IMR-90 (cell line): ENCODE results near the gene ADAMTS16. TPM values are rescaled to one million over a fixed set of nuclear protein-coding genes. Genes with fewer than 3 reads are reported as not detected.

Experiments
- ATAC-seq: fragments of 200-7000 bp; cut with Tn5 transposase; 2 replicates; pipeline ENCODE4 v1.9.1; 2020; ENCODE audit warnings: low read depth, mild to moderate bottlenecking, moderate library complexity
- BruUV-seq: library from RNA; stranded (reverse); fragments of 400-500 nt; replicated peaks from 2 replicates; lab custom pipeline; 2021; lab: Mats Ljungman, UMichigan
- CTCF ChIA-PET: fragments of 300-600 bp; formaldehyde crosslinking; extraction: SDS; loops from one replicate; lab custom pipeline; 2021; ENCODE audit warnings: antibody characterized with exemption; lab: Yijun Ruan, JAX
- POLR2A ChIA-PET: fragments of 300-600 bp; sonication (Branson Sonifier 250); formaldehyde crosslinking; loops from one replicate; lab custom pipeline; 2022; ENCODE audit warnings: antibody characterized with exemption; ENCODE audit not compliant: unreplicated experiment; lab: Charles Lee
- DNase-seq: peaks from one replicate; pipeline ENCODE4 v3.0.0; 2013
- H2AFZ ChIP-seq: replicated peaks from 2 replicates; pipeline ENCODE3; 2013; ENCODE audit warnings: low read length, mild to moderate bottlenecking; ENCODE audit not compliant: poor library complexity
- H2AK5ac ChIP-seq: 2 replicates; pipeline ENCODE4 v1.6.1; 2013; ENCODE audit warnings: low read depth, low read length, inconsistent platforms
- H2AK9ac ChIP-seq: replicated peaks from 2 replicates; pipeline ENCODE3; 2013; ENCODE audit warnings: mild to moderate bottlenecking, low read depth, low read length, moderate library complexity; ENCODE audit not compliant: poor library complexity
- H2BK120ac ChIP-seq: 2 replicates; pipeline ENCODE4 v1.6.1; 2013; ENCODE audit warnings: low read depth, low read length, inconsistent platforms
- H2BK15ac ChIP-seq: 3 replicates; pipeline ENCODE4 v1.6.1; 2013; ENCODE audit warnings: low read depth, low read length, inconsistent platforms
- H2BK20ac ChIP-seq: 2 replicates; pipeline ENCODE4 v1.6.1; 2013; ENCODE audit warnings: low read depth, mild to moderate bottlenecking, inconsistent platforms, low read length, moderate library complexity
- H2BK5ac ChIP-seq: 2 replicates; pipeline ENCODE4 v1.6.1; 2013; ENCODE audit warnings: mild to moderate bottlenecking, low read depth, low read length, inconsistent platforms; ENCODE audit not compliant: poor library complexity, severe bottlenecking
- H3K14ac ChIP-seq: replicated peaks from 2 replicates; pipeline ENCODE4 v1.6.1; 2013; ENCODE audit warnings: low read depth, low read length, inconsistent platforms
- H3K18ac ChIP-seq: 2 replicates; pipeline ENCODE4 v1.6.1; 2013; ENCODE audit warnings: low read depth, low read length, control low read depth
- H3K23ac ChIP-seq: 2 replicates; pipeline ENCODE4 v1.6.1; 2013; ENCODE audit warnings: low read depth, low read length, inconsistent platforms
- H3K27ac ChIP-seq: 2 replicates; pipeline ENCODE4 v1.5.1; 2013; ENCODE audit warnings: mild to moderate bottlenecking, control low read depth, low read length; ENCODE audit not compliant: insufficient read depth
- H3K27me3 ChIP-seq: 2 replicates; pipeline ENCODE4 v1.6.1; 2013; ENCODE audit warnings: low read length; ENCODE audit not compliant: control insufficient read depth, insufficient read depth
- H3K36me3 ChIP-seq: 2 replicates; pipeline ENCODE4 v1.6.1; 2013; ENCODE audit warnings: low read length, mixed read lengths; ENCODE audit not compliant: control insufficient read depth, insufficient read depth
- H3K4ac ChIP-seq: 2 replicates; pipeline ENCODE4 v1.6.1; 2013; ENCODE audit warnings: low read depth, low read length, inconsistent platforms
- H3K4me1 ChIP-seq: 2 replicates; pipeline ENCODE4 v1.6.1; 2013; ENCODE audit warnings: low read length, mixed read lengths; ENCODE audit not compliant: control insufficient read depth, insufficient read depth
- H3K4me2 ChIP-seq: 2 replicates; pipeline ENCODE4 v1.6.1; 2013; ENCODE audit warnings: low read depth, mild to moderate bottlenecking, control low read depth, low read length, moderate library complexity
- H3K4me3 ChIP-seq: 2 replicates; pipeline ENCODE4 v1.5.1; 2013; ENCODE audit warnings: low read depth, mild to moderate bottlenecking, control low read depth, low read length, moderate library complexity; ENCODE audit not compliant: insufficient read depth
- H3K56ac ChIP-seq: 2 replicates; pipeline ENCODE4 v1.6.1; 2013; ENCODE audit warnings: low read length, inconsistent platforms; ENCODE audit not compliant: insufficient read depth; ENCODE audit errors: extremely low read depth
- H3K79me1 ChIP-seq, 2 experiments: 2 replicates each; pipeline ENCODE4 v1.6.1; 2013; ENCODE audit warnings: low read length in 2 of 2, inconsistent platforms in 1 of 2, low read depth in 1 of 2
- H3K9ac ChIP-seq: 2 replicates; pipeline ENCODE4 v1.6.1; 2013; ENCODE audit warnings: low read depth, low read length, control low read depth
- H3K9me1 ChIP-seq: 2 replicates; pipeline ENCODE4 v1.6.1; 2013; ENCODE audit warnings: low read length, inconsistent platforms; ENCODE audit not compliant: insufficient read depth
- H3K9me3 ChIP-seq: 2 replicates; pipeline ENCODE4 v1.6.1; 2013; ENCODE audit warnings: low read length; ENCODE audit not compliant: control insufficient read depth, insufficient read depth
- H4K20me1 ChIP-seq: 2 replicates; pipeline ENCODE4 v1.6.1; 2013; ENCODE audit warnings: low read length, inconsistent platforms; ENCODE audit not compliant: insufficient read depth
- H4K5ac ChIP-seq: 2 replicates; pipeline ENCODE4 v1.6.1; 2013; ENCODE audit warnings: mild to moderate bottlenecking, low read depth, low read length, control low read depth
- H4K8ac ChIP-seq, 2 experiments: 2 replicates each; pipeline ENCODE4 v1.6.1; 2013; ENCODE audit warnings: low read depth in 2 of 2, low read length in 2 of 2, control low read depth in 1 of 2, inconsistent platforms in 1 of 2
- H4K91ac ChIP-seq: 2 replicates; pipeline ENCODE4 v1.6.1; 2013; ENCODE audit warnings: low read depth, low read length, inconsistent platforms; ENCODE audit not compliant: insufficient read depth
- CEBPB ChIP-seq: IDR thresholded peaks from 2 replicates; pipeline ENCODE4 v1.6.1; 2012; ENCODE audit warnings: low read depth, low read length, improper control_type of control experiment
- NFE2L2 ChIP-seq: fragments of 150-350 bp; IDR thresholded peaks from 2 replicates; pipeline ENCODE4 v1.6.1; 2016; ENCODE audit warnings: low read depth, mild to moderate bottlenecking, low read length
- WGBS, 2 experiments: methylation state at CpG; one replicate each; pipeline versions ENCODE4 v1.1.5 to v1.1.7; 2013; ENCODE audit warnings: missing lambda C conversion rate in 2 of 2; ENCODE audit not compliant: insufficient read length in 1 of 2; ENCODE audit errors: extremely low coverage in 2 of 2; 5-methylcytosine and 5-hydroxymethylcytosine counted together
- dilution Hi-C: fragments of 300-500 bp; cut with HindIII; formaldehyde crosslinking; loops from one replicate; pipeline ENCODE4 v1.14.3; 2018; ENCODE audit warnings: low sequenced_read_pairs; ENCODE audit not compliant: unreplicated experiment
- in situ Hi-C: fragments of 300-500 bp; cut with MboI; formaldehyde crosslinking; loops from 3 replicates; pipeline ENCODE4 v1.14.3; 2019; ENCODE audit warnings: low sequenced_read_pairs, inconsistent platforms, mixed read lengths
- intact Hi-C: fragments of 100-400 bp; cut with micrococcal nuclease; formaldehyde crosslinking; loops from 2 replicates; pipeline ENCODE4 v1.10.0; 2022
- polyA plus RNA-seq, 3 experiments: library from polyadenylated mRNA; depleted of rRNA; stranded (reverse); fragments of >200 nt; gene quantifications; 2 replicates each; pipeline ENCODE4 v1.2.3, GENCODE V29; 2012; ENCODE audit warnings: low replicate concordance in 1 of 3
- total RNA-seq: library from RNA; depleted of rRNA; stranded (reverse); fragments of >200 nt; gene quantifications from 2 replicates; pipeline ENCODE4 v1.2.3, GENCODE V29; 2012

Gene ADAMTS16
- total and polyA plus RNA-seq, 2 of the 4 experiments (the other 2 are of a cell fraction), result 0.09 to 0.18 TPM

- no peak for DNase-seq
- no peaks in the 10 kb centered on the region for H3K27me3 ChIP-seq
- no TSS peak for BruUV-seq
These were observed 15.5 kb downstream of the ADAMTS16 start for GRCh38 chr5:5155617-5156016.

More at GRCh38 chr5:5155617-5156016, 15.5 kb downstream of the ADAMTS16 start:
- dilution Hi-C loops (no loop called here), intact Hi-C loops (no loop called here), in situ Hi-C loops (no loop called here)
- Histone ChIP-seq H2AK5ac (no peak overlapping the region), H4K20me1 (no peaks in the 10 kb centered on the region), H3K18ac (no peak overlapping the region), H3K4me2 (no peak overlapping the region), H3K56ac (no peak overlapping the region), H4K8ac (no peak overlapping the region), H3K27ac (no peak overlapping the region), H4K91ac (no peak overlapping the region), H3K23ac (no peak overlapping the region), H3K36me3 (no peaks in the 10 kb centered on the region), H3K9me1 (no peaks in the 10 kb centered on the region), H2BK5ac (no peak overlapping the region), H3K14ac (no peak overlapping the region), H3K79me1 (no peaks in the 10 kb centered on the region), H3K4me1 (no peaks in the 10 kb centered on the region), H2AFZ (peak overlapping the region; percentile 24), H4K5ac (no peak overlapping the region), H3K4me3 (no peak overlapping the region), H2BK120ac (no peak overlapping the region), H2BK20ac (no peak overlapping the region), H3K9ac (no peak overlapping the region), H2AK9ac (no peak overlapping the region), H3K4ac (no peak overlapping the region), H3K9me3 (peaks cover 2% of the 10 kb centered on the region; the same call in 1 of the 2 replicates), H2BK15ac (no peak overlapping the region)
- no peak for ATAC-seq
- ChIA-PET POLR2A (no interaction called here), CTCF (no interaction called here)
- no peak for TF ChIP-seq NFE2L2
- TF ChIP-seq CEBPB, result no peak
- WGBS, 2 experiments, result 100% methylated on average over 1 of the region's 1 CpG; no CpG with 5 or more reads in 1 of the 2 experiments
